GM12891 (cell line): ENCODE results near the gene PROM2.

Source experiments
- DNase-seq: peaks from one replicate; pipeline ENCODE4 v3.0.0; 2011; ENCODE audit warnings: low spot score; ENCODE audit not compliant: insufficient read length
- FAIRE-seq: peaks from 2 replicates; lab custom pipeline; 2011; peaks lifted over from hg19 to GRCh38; lab: Jason Lieb, UNC
- PAX5 ChIP-seq: IDR thresholded peaks from 2 replicates; pipeline ENCODE4 v1.6.1; 2011; ENCODE audit warnings: low read length, moderate library complexity, mild to moderate bottlenecking; ENCODE audit not compliant: insufficient read depth, severe bottlenecking
- POLR2A ChIP-seq: IDR thresholded peaks from 2 replicates; pipeline ENCODE4 v1.6.1; 2011; ENCODE audit warnings: low read depth, low read length, control low read depth
- POLR2AphosphoS5 ChIP-seq: IDR thresholded peaks from 2 replicates; pipeline ENCODE4 v1.6.1; 2011; ENCODE audit warnings: low read depth, low read length, control low read depth
- POU2F2 ChIP-seq: IDR thresholded peaks from 2 replicates; pipeline ENCODE4 v1.6.1; 2011; ENCODE audit warnings: low read depth, mild to moderate bottlenecking, control low read depth, low read length, moderate library complexity
- SPI1 ChIP-seq: IDR thresholded peaks from 2 replicates; pipeline ENCODE4 v1.6.1; 2011; ENCODE audit warnings: low read depth, low read length, control low read depth
- TAF1 ChIP-seq: IDR thresholded peaks from 2 replicates; pipeline ENCODE4 v1.6.1; 2011; ENCODE audit warnings: low read depth, low read length, control low read depth

The PROM2 gene

DNA sequence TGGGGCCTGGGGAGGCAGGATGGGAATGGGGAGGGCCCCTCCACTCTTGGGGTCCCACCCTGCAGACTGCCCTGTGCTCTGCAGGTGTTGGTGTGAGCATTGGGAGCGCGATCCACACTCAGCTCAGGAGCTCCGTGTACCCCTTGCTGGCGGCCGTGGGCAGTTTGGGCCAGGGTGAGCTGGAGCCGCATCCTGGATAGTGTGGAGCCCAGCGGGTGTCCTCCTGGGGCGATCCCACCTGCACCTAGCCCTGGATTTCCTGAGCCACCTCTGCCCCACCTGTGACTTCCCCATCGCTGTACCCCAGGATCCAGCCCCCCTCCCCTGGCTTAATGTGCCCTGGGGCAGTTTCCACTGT is 2.6 kb downstream of the PROM2 start:
- FAIRE-seq (no peak), DNase-seq (no peak)
- TF ChIP-seq POU2F2 (no peak), SPI1 (no peak), POLR2A (no peak), TAF1 (no peak), POLR2AphosphoS5 (no peak), PAX5 (no peak)

DNA sequence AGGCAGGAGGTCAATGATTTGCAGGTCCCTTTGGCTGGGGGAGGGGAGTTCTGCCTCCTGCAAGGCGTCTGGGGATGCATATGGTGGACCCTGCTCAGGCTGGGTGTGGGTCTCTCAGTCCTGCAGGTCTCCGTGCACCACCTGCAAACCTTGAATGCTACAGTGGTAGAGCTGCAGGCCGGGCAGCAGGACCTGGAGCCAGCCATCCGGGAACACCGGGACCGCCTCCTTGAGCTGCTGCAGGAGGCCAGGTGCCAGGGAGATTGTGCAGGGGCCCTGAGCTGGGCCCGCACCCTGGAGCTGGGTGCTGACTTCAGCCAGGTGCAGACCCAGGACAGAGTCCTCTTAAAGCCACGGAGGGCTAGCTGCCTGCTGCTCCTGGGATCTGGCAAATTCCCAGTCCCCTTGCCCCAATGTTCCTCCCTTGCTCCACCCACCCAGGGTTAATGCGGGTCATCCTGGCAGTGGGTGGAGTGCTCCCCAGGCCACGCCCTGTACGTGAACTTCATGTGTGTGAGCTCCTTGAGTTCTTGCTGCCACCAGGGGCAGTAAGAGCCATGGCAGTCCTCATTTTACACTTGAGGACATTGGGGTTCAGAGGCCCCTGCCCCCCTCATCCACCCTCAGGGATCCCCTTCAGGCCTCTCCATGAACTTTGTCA is 3.1 kb downstream of the PROM2 start:
- no peak for TF ChIP-seq POLR2AphosphoS5
- TF ChIP-seq SPI1: no peak
- TF ChIP-seq POU2F2: no peak
- TF ChIP-seq PAX5: no peak
- no peak for TF ChIP-seq POLR2A
- TF ChIP-seq TAF1: no peak
- DNase-seq (no peak), FAIRE-seq (no peak)

DNA sequence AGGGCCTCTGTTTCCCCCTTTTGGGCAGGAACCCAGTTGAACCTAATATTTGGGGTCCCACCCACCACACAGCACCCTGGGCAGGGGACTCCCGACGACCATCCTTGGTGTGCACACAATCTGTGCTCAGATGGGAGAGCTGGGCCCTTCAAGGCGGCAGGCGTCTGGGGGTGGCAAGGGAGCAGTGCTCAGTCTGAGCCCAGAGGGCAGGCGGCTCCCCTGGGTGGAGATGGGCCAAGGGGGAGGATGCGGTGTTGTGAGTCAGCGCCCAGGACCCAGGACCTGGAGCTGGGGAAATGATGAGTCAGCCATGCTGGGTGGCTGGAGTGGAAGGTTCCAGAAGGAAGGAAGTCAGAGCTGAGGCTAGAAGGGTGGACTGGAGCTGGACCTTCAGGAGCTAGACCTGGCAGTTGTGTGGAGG is 3.8 kb downstream of the PROM2 start:
- FAIRE-seq: no peak

DNA sequence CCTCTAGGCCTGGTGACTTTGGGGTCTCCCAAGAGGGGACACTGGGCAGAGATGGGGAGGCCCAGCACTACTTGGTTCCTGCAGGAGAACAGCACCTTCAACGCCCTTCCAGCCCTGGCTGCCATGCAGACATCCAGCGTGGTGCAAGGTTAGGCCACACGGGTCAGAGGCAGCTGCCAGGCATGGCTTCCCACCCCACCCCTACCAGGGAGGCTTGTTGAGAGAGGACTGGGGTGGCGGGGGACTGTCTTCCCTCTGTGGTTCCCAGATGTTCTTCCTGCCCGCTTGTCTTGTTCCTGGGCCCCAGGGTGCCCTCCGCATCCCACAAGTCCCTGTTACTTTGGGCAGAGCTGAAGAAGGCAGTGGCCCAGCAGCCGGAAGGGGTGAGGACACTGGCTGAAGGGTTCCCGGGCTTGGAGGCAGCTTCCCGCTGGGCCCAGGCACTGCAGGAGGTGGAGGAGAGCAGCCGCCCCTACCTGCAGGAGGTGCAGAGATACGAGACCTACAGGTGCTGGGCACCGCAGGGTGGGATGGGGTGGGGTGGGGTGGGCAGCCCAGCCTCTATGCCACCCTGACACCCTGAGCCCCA is 4.5 kb downstream of the PROM2 start:
- DNase-seq (no peak), FAIRE-seq (no peak)
- TF ChIP-seq TAF1 (no peak), POLR2AphosphoS5 (no peak), PAX5 (no peak), SPI1 (no peak), POLR2A (no peak), POU2F2 (no peak)

More for the DNA sequence above, 3.8 kb downstream of the PROM2 start:
- DNase-seq: no peak
- no peak for TF ChIP-seq SPI1
- TF ChIP-seq POU2F2: no peak
- no peak for TF ChIP-seq PAX5
- no peak for TF ChIP-seq POLR2AphosphoS5
- no peak for TF ChIP-seq TAF1
- no peak for TF ChIP-seq POLR2A

DNA sequence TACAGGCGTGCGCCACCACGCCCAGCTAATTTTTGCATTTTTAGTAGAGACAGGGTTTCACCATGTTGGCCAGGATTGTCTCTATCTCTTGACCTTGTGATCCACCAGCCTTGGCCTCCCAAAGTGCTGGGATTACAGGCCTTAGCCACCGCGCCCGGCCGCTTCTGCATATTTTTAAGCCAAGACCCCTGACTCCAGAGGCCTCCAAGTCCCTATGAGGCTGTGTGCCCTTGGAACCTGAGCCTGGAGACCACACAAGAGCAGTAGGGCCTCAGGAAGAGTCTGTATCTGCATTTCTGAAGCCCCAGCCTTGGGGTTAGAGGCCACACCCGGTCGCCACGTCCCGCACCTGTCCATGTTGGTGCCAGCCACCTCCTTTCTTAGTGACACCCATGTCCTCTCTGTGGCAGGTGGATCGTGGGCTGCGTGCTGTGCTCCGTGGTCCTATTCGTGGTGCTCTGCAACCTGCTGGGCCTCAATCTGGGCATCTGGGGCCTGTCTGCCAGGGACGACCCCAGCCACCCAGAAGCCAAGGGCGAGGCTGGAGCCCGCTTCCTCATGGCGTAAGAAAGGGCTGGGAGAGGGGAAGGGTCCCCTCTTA is 5.3 kb downstream of the PROM2 start:
- no peak for DNase-seq
- TF ChIP-seq TAF1 (no peak), POLR2A (no peak), POLR2AphosphoS5 (no peak), PAX5 (no peak), POU2F2 (no peak), SPI1 (no peak)
- FAIRE-seq: no peak

DNA sequence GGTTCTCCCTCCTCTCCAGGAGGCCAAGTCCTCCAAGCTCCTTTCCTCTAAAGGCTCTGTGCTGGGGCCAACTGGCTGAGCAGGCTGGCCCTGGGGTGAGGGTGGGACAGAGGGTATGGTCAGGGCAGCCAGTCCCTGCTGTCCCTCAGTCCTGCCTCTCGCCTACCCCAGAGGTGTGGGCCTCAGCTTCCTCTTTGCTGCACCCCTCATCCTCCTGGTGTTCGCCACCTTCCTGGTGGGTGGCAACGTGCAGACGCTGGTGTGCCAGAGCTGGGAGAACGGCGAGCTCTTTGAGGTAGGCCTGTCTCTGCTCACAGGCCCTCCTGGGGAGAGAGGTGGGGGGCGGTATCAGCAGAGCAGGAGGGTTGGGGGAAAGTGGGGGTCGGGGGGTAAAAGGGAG is 6.8 kb downstream of the PROM2 start:
- FAIRE-seq: no peak
- TF ChIP-seq POLR2A: no peak
- TF ChIP-seq TAF1: no peak
- TF ChIP-seq PAX5: no peak
- no peak for TF ChIP-seq POU2F2
- TF ChIP-seq POLR2AphosphoS5: no peak
- DNase-seq: no peak

DNA sequence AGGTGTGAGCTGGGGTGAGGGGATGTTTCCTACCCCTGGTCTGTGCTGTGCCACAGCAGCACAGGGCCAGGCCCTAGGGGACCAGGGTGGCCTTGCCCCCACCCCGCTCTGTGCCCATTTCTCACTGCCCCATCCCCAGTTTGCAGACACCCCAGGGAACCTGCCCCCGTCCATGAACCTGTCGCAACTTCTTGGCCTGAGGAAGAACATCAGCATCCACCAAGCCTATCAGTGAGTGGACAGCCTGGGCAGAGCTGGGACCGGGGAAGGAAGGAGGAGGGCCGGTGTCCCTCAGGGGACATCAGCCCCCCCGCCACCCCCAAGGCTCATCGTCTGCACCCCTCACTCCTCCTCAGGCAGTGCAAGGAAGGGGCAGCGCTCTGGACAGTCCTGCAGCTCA is 7.5 kb downstream of the PROM2 start:
- no peak for TF ChIP-seq POLR2AphosphoS5
- no peak for TF ChIP-seq POLR2A
- TF ChIP-seq TAF1: no peak
- no peak for TF ChIP-seq SPI1
- TF ChIP-seq POU2F2: no peak
- no peak for TF ChIP-seq PAX5
- FAIRE-seq (no peak), DNase-seq (no peak)

DNA sequence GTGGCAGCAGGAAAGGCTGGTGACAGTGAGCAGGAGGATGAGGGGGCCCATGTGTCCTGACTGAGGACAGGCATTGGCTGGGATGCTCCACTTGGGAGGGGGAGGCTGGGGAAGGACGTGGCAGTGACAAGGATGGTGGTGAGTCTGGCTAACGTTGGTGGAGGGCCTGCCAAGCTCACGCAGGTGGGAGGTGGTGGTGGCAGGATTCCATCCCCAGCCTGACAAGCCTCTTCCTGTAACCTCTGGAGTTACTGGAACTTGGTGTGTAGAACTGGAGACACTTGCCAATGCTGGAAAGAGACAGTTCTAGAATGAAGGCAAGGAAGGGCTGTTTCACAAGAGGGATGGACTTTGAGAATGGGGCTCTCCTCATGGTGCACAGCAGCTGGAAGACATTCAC is 8.2 kb downstream of the PROM2 start:
- no peak for FAIRE-seq
- TF ChIP-seq TAF1: no peak
- no peak for TF ChIP-seq POU2F2
- TF ChIP-seq PAX5: no peak
- TF ChIP-seq POLR2AphosphoS5: no peak
- no peak for TF ChIP-seq SPI1
- no peak for TF ChIP-seq POLR2A
- no peak for DNase-seq

DNA sequence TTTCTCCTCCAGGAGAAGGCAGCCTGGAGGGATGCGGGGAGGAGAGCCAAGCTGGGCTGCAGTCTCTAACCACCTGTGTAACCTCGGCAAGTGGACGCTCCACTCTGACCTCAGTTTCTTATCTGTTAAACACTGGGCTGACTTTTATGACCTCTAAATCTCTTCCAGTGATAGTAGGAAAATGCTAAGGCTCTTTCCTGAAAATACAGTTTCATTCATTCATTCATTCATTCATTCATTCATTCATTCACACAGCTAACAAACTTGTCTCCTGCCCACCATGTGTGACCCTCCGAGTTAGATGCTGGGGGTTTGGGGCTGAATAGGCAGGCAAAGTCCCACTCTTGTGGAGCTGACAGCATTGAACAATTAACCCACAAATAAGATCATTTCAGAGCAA is 9.3 kb downstream of the PROM2 start:
- no peak for DNase-seq
- TF ChIP-seq SPI1: no peak
- TF ChIP-seq POU2F2: no peak
- TF ChIP-seq PAX5: no peak
- TF ChIP-seq TAF1: no peak
- no peak for TF ChIP-seq POLR2A
- no peak for TF ChIP-seq POLR2AphosphoS5
- FAIRE-seq: no peak
